A549 (cell line): Measurements from ENCODE around the gene TEKTIP1.

Experiments
- CTCF ChIP-seq: fragments of >200 bp; sonication (Bioruptor Twin); formaldehyde crosslinking; IDR thresholded peaks from 3 replicates; pipeline ENCODE4 v1.5.1; 2016
- EP300 ChIP-seq, 2 experiments: fragments of >200 bp; sonication (Bioruptor Twin); formaldehyde crosslinking; IDR thresholded peaks; 2 replicates in 1 of 2; 3 replicates in 1 of 2; pipeline ENCODE4 v1.6.1; 2016 to 2017
- HOXB13 ChIP-seq: fragments of 250-450 bp; sonication (Bioruptor Pico); IDR thresholded peaks from 2 replicates; pipeline ENCODE4 v1.5.0; 2020; ENCODE audit warnings: low read depth, mild to moderate bottlenecking, moderate library complexity
- MAX ChIP-seq: IDR thresholded peaks from 2 replicates; pipeline ENCODE4 v1.6.1; 2012
- MAZ ChIP-seq: fragments of 150-350 bp; IDR thresholded peaks from 2 replicates; pipeline ENCODE4 v1.6.1; 2014; ENCODE audit warnings: antibody characterized with exemption, low read depth, low read length, borderline replicate concordance
- POLR2A ChIP-seq: IDR thresholded peaks from 2 replicates; pipeline ENCODE4 v1.6.1; 2012; ENCODE audit warnings: mild to moderate bottlenecking, low read length
- TP53 ChIP-seq: fragments of 250-450 bp; sonication (Bioruptor Pico); IDR thresholded peaks from 2 replicates; pipeline ENCODE4 v1.5.0; 2021; ENCODE audit warnings: mild to moderate bottlenecking, moderate library complexity

GRCh38 chr19:3527238-3527910, 11.6 kb upstream of the TEKTIP1 start:
- TF ChIP-seq HOXB13 (CRISPR knock-in tag) (no peak), MAX (no peak), POLR2A (no peak), CTCF (no peak), MAZ (no peak), EP300 (IDR thresholded peaks at IDR 0.05) (no peak), TP53 (CRISPR knock-in tag) (no peak)
